K562 (cell line): ENCODE results near the gene SLC12A4. TPM values are rescaled to one million over a fixed set of nuclear protein-coding genes. Genes with fewer than 3 reads are reported as not detected.

ENCODE experiments used
- ATAC-seq: fragments of 200-7000 bp; cut with Tn5 transposase; 3 replicates; pipeline ENCODE4 v1.9.1; 2020; ENCODE audit warnings: moderate library complexity
- BruUV-seq: library from RNA; stranded (reverse); fragments of 400-500 nt; replicated peaks from 2 replicates; lab custom pipeline; 2021; lab: Mats Ljungman, UMichigan
- CTCF ChIA-PET: fragments of 300-600 bp; formaldehyde crosslinking; extraction: SDS; loops from one replicate; lab custom pipeline; 2021; ENCODE audit warnings: low intra/inter-chr PET ratio; lab: Yijun Ruan, JAX
- POLR2A ChIA-PET: fragments of 300-600, 350-650 bp; sonication (Branson Sonifier 250); formaldehyde crosslinking; extraction: SDS; loops from one replicate; lab custom pipeline; 2021; ENCODE audit warnings: antibody characterized with exemption, inconsistent platforms; lab: Yijun Ruan, JAX
- DNase-seq, 4 experiments: peaks; one replicate each; pipeline versions ENCODE4 v3.0.0 to v3.0.0-alpha.2; 2011 to 2018; ENCODE audit warnings: low spot score in 3 of 4, mixed read lengths in 3 of 4; ENCODE audit errors: extremely low read depth in 1 of 4
- FAIRE-seq: peaks from 2 replicates; lab custom pipeline; 2011; peaks lifted over from hg19 to GRCh38; lab: Jason Lieb, UNC
- H2AFZ ChIP-seq: 2 replicates; pipeline ENCODE4 v1.6.0; 2011; ENCODE audit warnings: low read depth, low read length, control low read depth, inconsistent platforms
- H3K27ac ChIP-seq: fragments of 200-600 bp; 3 replicates; pipeline ENCODE4 v1.8.0; 2011; ENCODE audit warnings: low read depth, mild to moderate bottlenecking, control low read depth, inconsistent platforms, low read length, moderate library complexity, mixed read lengths; ENCODE audit errors: extremely low read depth
- H3K27me3 ChIP-seq, 2 experiments: fragments of 300-600 bp in 1 of 2; 2 replicates in 1 of 2; 3 replicates in 1 of 2; pipeline versions ENCODE4 v1.6.0 to v1.8.0; 2011; ENCODE audit warnings: inconsistent platforms in 2 of 2, low read length in 2 of 2, mild to moderate bottlenecking in 1 of 2, mixed read lengths in 1 of 2, moderate library complexity in 1 of 2; ENCODE audit not compliant: control insufficient read depth in 2 of 2, insufficient read depth in 2 of 2
- H3K36me3 ChIP-seq: fragments of 300-600 bp; 3 replicates; pipeline ENCODE4 v1.8.0; 2011; ENCODE audit warnings: mild to moderate bottlenecking, low read length, inconsistent platforms; ENCODE audit not compliant: control insufficient read depth, insufficient read depth
- H3K4me1 ChIP-seq, 2 experiments: fragments of 200-600 bp in 1 of 2; replicated peaks in 1 of 2; 2 replicates in 1 of 2; 3 replicates in 1 of 2; pipeline versions ENCODE4 v1.5.1 to v1.8.0; 2011; ENCODE audit warnings: inconsistent platforms in 2 of 2, low read length in 2 of 2, mild to moderate bottlenecking in 1 of 2, mixed read lengths in 1 of 2, moderate library complexity in 1 of 2; ENCODE audit not compliant: control insufficient read depth in 2 of 2, insufficient read depth in 2 of 2
- H3K4me2 ChIP-seq: 2 replicates; pipeline ENCODE4 v1.6.1; 2011; ENCODE audit warnings: low read length, control low read depth, inconsistent platforms, mixed read lengths; ENCODE audit not compliant: insufficient read depth
- H3K4me3 ChIP-seq: fragments of 200-600 bp; sonication (generic), shearing (Covaris generic); 2 replicates; pipeline ENCODE4 v1.5.1; 2016; ENCODE audit warnings: control low read depth, inconsistent platforms
- H3K79me2 ChIP-seq: fragments of 200-600 bp; 3 replicates; pipeline ENCODE4 v1.8.0; 2011; ENCODE audit warnings: low read length, inconsistent platforms; ENCODE audit not compliant: control insufficient read depth, insufficient read depth
- H3K9ac ChIP-seq, 2 experiments: 2 replicates each; pipeline versions ENCODE4 v1.6.0 to v1.6.1; 2011; ENCODE audit warnings: low read depth in 2 of 2, low read length in 2 of 2, control low read depth in 1 of 2, inconsistent platforms in 1 of 2, mild to moderate bottlenecking in 1 of 2, mixed read lengths in 1 of 2; ENCODE audit not compliant: insufficient read depth in 1 of 2
- H3K9me1 ChIP-seq: one replicate; pipeline ENCODE4 v1.6.0; 2011; ENCODE audit warnings: inconsistent platforms, mild to moderate bottlenecking, low read length, moderate library complexity; ENCODE audit not compliant: control insufficient read depth, insufficient read depth
- H3K9me3 ChIP-seq: replicated peaks from 2 replicates; pipeline ENCODE4 v1.5.1; 2011; ENCODE audit warnings: low read depth, low read length, inconsistent platforms; ENCODE audit not compliant: control insufficient read depth, insufficient read depth
- H4K20me1 ChIP-seq: replicated peaks from 2 replicates; pipeline ENCODE4 v1.6.1; 2011; ENCODE audit warnings: low read length, inconsistent platforms, mixed read lengths; ENCODE audit not compliant: control insufficient read depth, insufficient read depth
- HOMEZ ChIP-seq: fragments of 250-450 bp; sonication (Bioruptor Pico); IDR thresholded peaks from 2 replicates; pipeline ENCODE4 v1.4.0; 2020; ENCODE audit warnings: mild to moderate bottlenecking, moderate library complexity
- RBM34 ChIP-seq: fragments of 200-400 bp; formaldehyde crosslinking; IDR thresholded peaks from 2 replicates; pipeline ENCODE4 v1.6.1; 2018; ENCODE audit warnings: low read length, borderline replicate concordance; ENCODE audit not compliant: insufficient read depth
- RREB1 ChIP-seq: fragments of 250-450 bp; sonication (Bioruptor Pico); IDR thresholded peaks from 2 replicates; pipeline ENCODE4 v1.4.0; 2020
- SMARCE1 ChIP-seq: fragments of 450-650 bp; IDR thresholded peaks from 2 replicates; pipeline ENCODE4 v1.7.1; 2016; ENCODE audit warnings: mild to moderate bottlenecking
- ZC3H4 ChIP-seq: sonication (generic); formaldehyde crosslinking; IDR thresholded peaks from 2 replicates; pipeline ENCODE4 v1.9.0; 2021; ENCODE audit warnings: missing genetic modification reagents, borderline replicate concordance
- WGBS: fragments of 100-300 bp; shearing (Covaris generic); methylation state at CpG from one replicate; pipeline ENCODE4 v1.1.6; 2016; ENCODE audit warnings: low coverage, mixed read lengths; ENCODE audit not compliant: insufficient coverage; ENCODE audit errors: missing lambda C conversion rate; 5-methylcytosine and 5-hydroxymethylcytosine counted together
- in situ Hi-C: fragments of 300-500 bp; cut with MboI; formaldehyde crosslinking; loops from 4 replicates; pipeline ENCODE4 v1.15.0; 2018; ENCODE audit warnings: inconsistent platforms, mixed read lengths
- intact Hi-C: fragments of 100-400 bp; cut with micrococcal nuclease; formaldehyde crosslinking; loops from 2 replicates; pipeline ENCODE4 v1.14.2; 2022
- polyA plus RNA-seq, 8 experiments: library from polyadenylated mRNA; depleted of rRNA in 4 of 8; stranded (reverse) in 5 of 8; unstranded in 3 of 8; fragments of >200 nt; fragmentation: Nextera tagmentation in 2 of 8; fragmentation: Illumina TruSeq in 1 of 8; extraction: Ambion mirVana in 2 of 8; extraction: Trizol in 1 of 8; gene quantifications; 2 replicates each; pipeline versions ENCODE4 v1.2.1 to v1.2.3, GENCODE V29; 2011 to 2014; ENCODE audit warnings: inconsistent platforms in 1 of 8, missing spikeins in 1 of 8
- total RNA-seq, 7 experiments: library from RNA; depleted of rRNA in 6 of 7; stranded (reverse); fragments of >200 nt in 6 of 7; fragmentation: Illumina TruSeq in 2 of 7; extraction: Trizol in 2 of 7; gene quantifications; 2 replicates each; pipeline versions ENCODE4 v1.2.1 to v1.2.3, GENCODE V29; 2011 to 2021; ENCODE audit warnings: low replicate concordance in 1 of 7

Gene SLC12A4
- total and polyA plus RNA-seq, 9 of the 15 experiments (the other 6 are each of a cell fraction or from before 2014, with no cell fraction given), result 0.75 to 43.5 (median 15.0) TPM

GRCh38 chr16:67986949-67987348, 18.5 kb upstream of the SLC12A4 start:
- no peak for ATAC-seq
- WGBS, result 59% methylated on average over 5 of the region's 5 CpGs
- Histone ChIP-seq H2AFZ (peak overlapping the region; percentile 79), H3K4me3 (no peak overlapping the region)
- no peak for DNase-seq
- TF ChIP-seq ZC3H4 (CRISPR knock-in tag) (no peak), RREB1 (CRISPR knock-in tag) (no peak), RBM34 (no peak), SMARCE1 (no peak), HOMEZ (no peak)
- TF ChIP-seq, all 486 proteins: peak for 0
- Histone ChIP-seq H3K79me2 (no peaks in the 10 kb centered on the region), H3K4me2 (no peak overlapping the region), H3K27ac (no peak overlapping the region), H3K4me1 (peaks cover 19 to 20% of the 10 kb centered on the region in 2 experiments), H4K20me1 (no peaks in the 10 kb centered on the region), H3K9ac (no peak overlapping the region; a peak in 1 of 4 replicates), H3K9me1 (no peaks in the 10 kb centered on the region), H3K27me3 (no peaks in the 10 kb centered on the region), H3K36me3 (no peaks in the 10 kb centered on the region), H3K9me3 (no peaks in the 10 kb centered on the region)
- ChIA-PET POLR2A (interaction anchor here (0.7 to 1.5 kb wide), 2 partner anchors 35 to 44 kb away, joined by 3 to 5 read pairs; partner anchors contain the start of genes DDX28 and DUS2), CTCF (no interaction called here)
- FAIRE-seq, result no peak
- no TSS peak for BruUV-seq
- intact Hi-C loops, result no loop called here
- in situ Hi-C loops, result no loop called here
